Measurements from ENCODE around the gene INPP5J. TPM values are rescaled to one million over a fixed set of nuclear protein-coding genes. Genes with fewer than 3 reads are reported as not detected.

The INPP5J gene
- total and polyA plus RNA-seq, 2 experiments from 2014 or later, result 4.8 to 14.5 TPM

DNA sequence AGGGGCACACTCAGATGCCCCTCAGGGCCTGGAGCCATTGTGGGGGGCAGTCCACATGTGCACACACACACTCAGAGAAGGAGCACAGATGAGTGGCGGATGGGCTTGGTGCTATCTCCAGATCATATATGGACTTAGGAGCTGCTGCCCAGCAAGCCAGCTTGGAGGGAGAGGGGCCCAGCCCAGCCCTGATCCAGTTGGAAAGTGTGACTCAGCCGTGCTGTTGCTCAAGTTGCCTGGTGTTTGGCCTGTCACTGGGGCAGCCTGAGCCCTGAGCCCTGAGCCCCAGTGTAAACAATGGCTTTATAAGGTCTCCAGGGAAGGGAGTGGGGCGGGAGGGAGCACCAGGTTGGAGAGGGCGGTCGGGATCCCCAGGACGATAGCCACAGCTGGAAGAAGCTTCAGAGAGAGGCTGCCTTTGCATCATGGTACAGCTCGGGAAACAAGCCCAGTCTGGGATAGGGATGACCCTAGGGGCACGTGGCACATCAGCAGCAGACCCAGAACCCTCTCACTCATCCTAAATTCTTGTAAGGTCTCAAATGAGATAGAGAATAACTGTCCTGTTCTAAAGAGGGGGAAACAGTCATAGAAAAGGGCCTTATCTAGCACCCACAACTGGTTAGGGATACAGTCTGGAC is 20.2 kb upstream of the INPP5J start:
- Histone ChIP-seq H3K4me1 (ENCODE audit: insufficient read depth) (peaks cover 32% of the 10 kb centered on the region), H3K79me2 (replicated peaks; ENCODE audit: insufficient read depth) (no peaks in the 10 kb centered on the region), H3K36me3 (ENCODE audit: insufficient read depth) (no peaks in the 10 kb centered on the region), H3F3A (replicated peaks; ENCODE audit: low read depth) (peaks cover 17% of the 10 kb centered on the region; the same call in 1 of the 2 replicates), H3K27me3 (ENCODE audit: insufficient read depth) (peaks cover 22% of the 10 kb centered on the region), H3K9me2 (ENCODE audit: insufficient read depth) (no peaks in the 10 kb centered on the region), H2AFZ (no peak overlapping the region), H3K4me3 (no peak overlapping the region), H3K4me2 (no peak overlapping the region), H3K27ac (ENCODE audit: low read depth) (no peak overlapping the region), H4K20me1 (replicated peaks; ENCODE audit: insufficient read depth) (peaks cover 6% of the 10 kb centered on the region; the same call in 1 of the 2 replicates)
- no peak for TF ChIP-seq JUNB (IDR thresholded peaks at IDR 0.05; ENCODE audit: unreplicated experiment)
- no peak for TF ChIP-seq EZH2 (IDR thresholded peaks at IDR 0.05; ENCODE audit: low read depth, unreplicated experiment)
- no peak for TF ChIP-seq REST (IDR thresholded peaks at IDR 0.05; ENCODE audit: unreplicated experiment)
- TF ChIP-seq CTCF (conservative IDR thresholded peaks at IDR 0.05; ENCODE audit: low read depth in 2 of 2), result no peak
- TF ChIP-seq ZNF331 (CRISPR knock-in tag; IDR thresholded peaks at IDR 0.05; ENCODE audit: low read depth), result no peak
- TF ChIP-seq NANOG (IDR thresholded peaks at IDR 0.05; ENCODE audit: borderline replicate concordance), result no peak
- no peak for TF ChIP-seq ZNF114 (CRISPR knock-in tag; IDR thresholded peaks at IDR 0.05)
- no peak for TF ChIP-seq CREB1 (CRISPR knock-in tag; IDR thresholded peaks at IDR 0.05; ENCODE audit: low read depth)
- no peak for TF ChIP-seq POLR2AphosphoS5 (IDR thresholded peaks at IDR 0.05; ENCODE audit: low read depth)
- no peak for TF ChIP-seq ZNF462 (CRISPR knock-in tag; IDR thresholded peaks at IDR 0.05)
- TF ChIP-seq ETS1 (IDR thresholded peaks at IDR 0.05), result no peak
- no peak for TF ChIP-seq STAT1 (IDR thresholded peaks at IDR 0.05; ENCODE audit: unreplicated experiment)
- no peak for TF ChIP-seq EZH2phosphoT487 (IDR thresholded peaks at IDR 0.05; ENCODE audit: unreplicated experiment)
- H3K27ac Mint-ChIP-seq, result no peak overlapping the region
- H3K27me3 Mint-ChIP-seq (ENCODE audit: insufficient read depth, low read depth, poor library complexity), result peaks cover 40% of the 10 kb centered on the region
- no peaks in the 10 kb centered on the region; the same call in 2 of the 3 replicates for H3K9me3 Mint-ChIP-seq
- H3K36me3 Mint-ChIP-seq (ENCODE audit: low read depth), result no peaks in the 10 kb centered on the region
- H3K4me3 Mint-ChIP-seq, result no peak overlapping the region
- H3K4me1 Mint-ChIP-seq, result peaks cover 18% of the 10 kb centered on the region
- DNase-seq (ENCODE audit: low spot score), result no peak
- ATAC-seq, result no peak

All from GM23338 (cell line).